ENCODE measurements around the gene PFDN2.

Gene PFDN2
- 19.9 to 80.0 reads per million in 2 experiments for total RNA-seq

- peak; percentile 77 for DNase-seq (ENCODE audit: low read depth)
Measured at GRCh38 chr1:161117759-161118581, at the start of gene PFDN2, which contains the start of gene NIT1. Gene PFDN2, minus strand, starts transcription at chr1:161118037. Its CDS starts 11 bp downstream, at chr1:161118026. Gene NIT1, plus strand, starts transcription at chr1:161118105. Its CDS starts 72 bp downstream, at chr1:161118177.

GRCh38 chr1:161166669-161167548, 49.1 kb upstream of the PFDN2 start:
- no peak for DNase-seq (ENCODE audit: low read depth)

GRCh38 chr1:161165742-161166668, 48.2 kb upstream of the PFDN2 start, which contains the start of gene PPOX:
Gene PPOX, plus strand, starts transcription at chr1:161166426. Its CDS starts 422 bp downstream, at chr1:161166848.
- peak; percentile 88 for DNase-seq (ENCODE audit: low read depth)

GRCh38 chr1:161164901-161165610, 47.2 kb upstream of the PFDN2 start:
- no peak for DNase-seq (ENCODE audit: low read depth)

- no peak for DNase-seq (ENCODE audit: low read depth)
Measured at GRCh38 chr1:161163793-161164192, 46.0 kb upstream of the PFDN2 start.

GRCh38 chr1:161162806-161163205, 45.0 kb upstream of the PFDN2 start:
- no peak for DNase-seq (ENCODE audit: low read depth)

GRCh38 chr1:161162052-161162451, 44.2 kb upstream of the PFDN2 start:
- no peak for DNase-seq (ENCODE audit: low read depth)

- DNase-seq (ENCODE audit: low read depth) = no peak
Measured at GRCh38 chr1:161161652-161162051, 43.8 kb upstream of the PFDN2 start.

GRCh38 chr1:161160671-161161145, 42.9 kb upstream of the PFDN2 start:
- no peak for DNase-seq (ENCODE audit: low read depth)

- no peak for DNase-seq (ENCODE audit: low read depth)
Measured at GRCh38 chr1:161159913-161160243, 42.0 kb upstream of the PFDN2 start.

GRCh38 chr1:161159087-161159912, 41.5 kb upstream of the PFDN2 start, which contains the start of gene USP21:
Gene USP21, plus strand, starts transcription at chr1:161159500. Its CDS starts 1,141 bp downstream, at chr1:161160641.
- DNase-seq (ENCODE audit: low read depth) = peak; percentile 87

GRCh38 chr1:161158316-161159010, 40.6 kb upstream of the PFDN2 start:
- no peak for DNase-seq (ENCODE audit: low read depth)

GRCh38 chr1:161157867-161158266, 40.0 kb upstream of the PFDN2 start:
- no peak for DNase-seq (ENCODE audit: low read depth)

- peak; percentile 74 for DNase-seq (ENCODE audit: low read depth)
Measured at GRCh38 chr1:161153682-161154337, 36.0 kb upstream of the PFDN2 start, which contains the start of gene UFC1. Gene UFC1, plus strand, starts transcription at chr1:161153978. Its CDS starts 20 bp downstream, at chr1:161153998.

GRCh38 chr1:161153176-161153575, 35.3 kb upstream of the PFDN2 start:
- DNase-seq (ENCODE audit: low read depth) = no peak

- DNase-seq (ENCODE audit: low read depth) = no peak
Measured at GRCh38 chr1:161145832-161146231, 28.0 kb upstream of the PFDN2 start.

- DNase-seq (ENCODE audit: low read depth) = no peak
Measured at GRCh38 chr1:161140755-161141400, 23.0 kb upstream of the PFDN2 start.

- DNase-seq (ENCODE audit: low read depth) = no peak
Measured at GRCh38 chr1:161139766-161140165, 21.9 kb upstream of the PFDN2 start.

All from T follicular helper cell (primary cell).